Measurements from ENCODE around the gene PFDN1. TPM values are rescaled to one million over a fixed set of nuclear protein-coding genes. Genes with fewer than 3 reads are reported as not detected.

PFDN1 gene
- total RNA-seq, 1 experiment from 2014 or later: 82.2 TPM

GRCh38 chr5:140235791-140236551, 66.9 kb downstream of the PFDN1 start:
- in situ Hi-C loops (cut with HindIII; ENCODE audit: low pct_unique_long_range_greater_than_20kb, low sequenced_read_pairs): no loop called here
- no peak for DNase-seq (ENCODE audit: low read depth, low spot score)

- no peak for DNase-seq (ENCODE audit: low read depth, low spot score)
- in situ Hi-C loops (cut with HindIII; ENCODE audit: low pct_unique_long_range_greater_than_20kb, low sequenced_read_pairs): no loop called here
These were observed 68.4 kb downstream of the PFDN1 start for GRCh38 chr5:140234377-140234989.

GRCh38 chr5:140232731-140233130, 70.2 kb downstream of the PFDN1 start:
- peak; percentile 85 for DNase-seq (ENCODE audit: low read depth, low spot score)
- in situ Hi-C loops (cut with HindIII; ENCODE audit: low pct_unique_long_range_greater_than_20kb, low sequenced_read_pairs): no loop called here

GRCh38 chr5:140230373-140230772, 72.5 kb downstream of the PFDN1 start:
- DNase-seq (ENCODE audit: low read depth, low spot score): no peak
- in situ Hi-C loops (cut with HindIII; ENCODE audit: low pct_unique_long_range_greater_than_20kb, low sequenced_read_pairs): no loop called here

- in situ Hi-C loops (cut with HindIII; ENCODE audit: low pct_unique_long_range_greater_than_20kb, low sequenced_read_pairs): no loop called here
These were observed 74.5 kb downstream of the PFDN1 start for GRCh38 chr5:140228364-140228837.

GRCh38 chr5:140227046-140227445, 75.9 kb downstream of the PFDN1 start:
- no peak for DNase-seq (ENCODE audit: low read depth, low spot score)
- in situ Hi-C loops (cut with HindIII; ENCODE audit: low pct_unique_long_range_greater_than_20kb, low sequenced_read_pairs): no loop called here

More at GRCh38 chr5:140228364-140228837, 74.5 kb downstream of the PFDN1 start:
- no peak for DNase-seq (ENCODE audit: low read depth, low spot score)

GRCh38 chr5:140225396-140225795, 77.5 kb downstream of the PFDN1 start:
- in situ Hi-C loops (cut with HindIII; ENCODE audit: low pct_unique_long_range_greater_than_20kb, low sequenced_read_pairs): no loop called here
- DNase-seq (ENCODE audit: low read depth, low spot score): no peak

- no peak for DNase-seq (ENCODE audit: low read depth, low spot score)
- in situ Hi-C loops (cut with HindIII; ENCODE audit: low pct_unique_long_range_greater_than_20kb, low sequenced_read_pairs): no loop called here
These were observed 78.2 kb downstream of the PFDN1 start for GRCh38 chr5:140224658-140225057.

- DNase-seq (ENCODE audit: low read depth, low spot score): no peak
- in situ Hi-C loops (cut with HindIII; ENCODE audit: low pct_unique_long_range_greater_than_20kb, low sequenced_read_pairs): no loop called here
These were observed 79.3 kb downstream of the PFDN1 start for GRCh38 chr5:140223567-140223966.

GRCh38 chr5:140222416-140222815, 80.5 kb downstream of the PFDN1 start:
- in situ Hi-C loops (cut with HindIII; ENCODE audit: low pct_unique_long_range_greater_than_20kb, low sequenced_read_pairs): no loop called here
- no peak for DNase-seq (ENCODE audit: low read depth, low spot score)

- in situ Hi-C loops (cut with HindIII; ENCODE audit: low pct_unique_long_range_greater_than_20kb, low sequenced_read_pairs): no loop called here
- no peak for DNase-seq (ENCODE audit: low read depth, low spot score)
These were observed 81.1 kb downstream of the PFDN1 start for GRCh38 chr5:140221697-140222223.

- in situ Hi-C loops (cut with HindIII; ENCODE audit: low pct_unique_long_range_greater_than_20kb, low sequenced_read_pairs): no loop called here
- DNase-seq (ENCODE audit: low read depth, low spot score): no peak
These were observed 82.2 kb downstream of the PFDN1 start for GRCh38 chr5:140220698-140221064.

- DNase-seq (ENCODE audit: low read depth, low spot score): no peak
- in situ Hi-C loops (cut with HindIII; ENCODE audit: low pct_unique_long_range_greater_than_20kb, low sequenced_read_pairs): no loop called here
These were observed 82.7 kb downstream of the PFDN1 start for GRCh38 chr5:140220032-140220697.

- in situ Hi-C loops (cut with HindIII; ENCODE audit: low pct_unique_long_range_greater_than_20kb, low sequenced_read_pairs): no loop called here
- no peak for DNase-seq (ENCODE audit: low read depth, low spot score)
These were observed 83.6 kb downstream of the PFDN1 start for GRCh38 chr5:140219068-140219991.

- in situ Hi-C loops (cut with HindIII; ENCODE audit: low pct_unique_long_range_greater_than_20kb, low sequenced_read_pairs): no loop called here
- DNase-seq (ENCODE audit: low read depth, low spot score): no peak
These were observed 85.4 kb downstream of the PFDN1 start for GRCh38 chr5:140217299-140218026.

- in situ Hi-C loops (cut with HindIII; ENCODE audit: low pct_unique_long_range_greater_than_20kb, low sequenced_read_pairs): no loop called here
These were observed 86.3 kb downstream of the PFDN1 start for GRCh38 chr5:140216478-140217074.

More at GRCh38 chr5:140216478-140217074, 86.3 kb downstream of the PFDN1 start:
- DNase-seq (ENCODE audit: low read depth, low spot score): no peak
